Mesothelial cell of epicardium (in vitro differentiated cells): ENCODE results near the gene MYH10. TPM values are rescaled to one million over a fixed set of nuclear protein-coding genes. Genes with fewer than 3 reads are reported as not detected.

Source experiments
- DNase-seq, 2 experiments: peaks; one replicate each; pipeline ENCODE4 v3.0.0; 2021; ENCODE audit warnings: low spot score in 2 of 2; ENCODE audit not compliant: unreplicated experiment in 2 of 2
- H3K27ac Mint-ChIP-seq: 2 replicates; pipeline ENCODE4 v1.8.0; 2021; ENCODE audit warnings: mixed read lengths
- H3K27me3 Mint-ChIP-seq: 2 replicates; pipeline ENCODE4 v1.8.0; 2021; ENCODE audit warnings: low read depth, mixed read lengths
- H3K36me3 Mint-ChIP-seq: 2 replicates; pipeline ENCODE4 v1.8.0; 2021; ENCODE audit warnings: mixed read lengths
- H3K4me1 Mint-ChIP-seq: 2 replicates; pipeline ENCODE4 v1.8.0; 2021; ENCODE audit warnings: mixed read lengths
- H3K4me3 Mint-ChIP-seq: 2 replicates; pipeline ENCODE4 v1.8.0; 2021; ENCODE audit warnings: mild to moderate bottlenecking, moderate library complexity, mixed read lengths
- H3K9me3 Mint-ChIP-seq: 2 replicates; pipeline ENCODE4 v1.8.0; 2021; ENCODE audit warnings: mixed read lengths
- total RNA-seq: library from RNA; stranded (reverse); gene quantifications from 3 replicates; pipeline ENCODE4 v1.2.1, GENCODE V29; 2021
- TF ChIP-seq, protein P1 (sequence below): fragments of 200-600 bp; sonication (generic); IDR thresholded peaks from one replicate; pipeline ENCODE4 v1.5.0; 2021; ENCODE audit warnings: antibody characterized with exemption; ENCODE audit not compliant: unreplicated experiment

Gene MYH10
- total RNA-seq, 1 donor from 2014 or later, result 328 TPM

GRCh38 chr17:8492121-8492520 is 138.4 kb downstream of the MYH10 start:
- Mint-ChIP-seq H3K4me3 (no peak overlapping the region), H3K36me3 (peaks cover 61% of the 10 kb centered on the region), H3K4me1 (no peaks in the 10 kb centered on the region), H3K27me3 (no peaks in the 10 kb centered on the region), H3K9me3 (no peaks in the 10 kb centered on the region), H3K27ac (no peak overlapping the region)
- TF ChIP-seq, protein P1, sequence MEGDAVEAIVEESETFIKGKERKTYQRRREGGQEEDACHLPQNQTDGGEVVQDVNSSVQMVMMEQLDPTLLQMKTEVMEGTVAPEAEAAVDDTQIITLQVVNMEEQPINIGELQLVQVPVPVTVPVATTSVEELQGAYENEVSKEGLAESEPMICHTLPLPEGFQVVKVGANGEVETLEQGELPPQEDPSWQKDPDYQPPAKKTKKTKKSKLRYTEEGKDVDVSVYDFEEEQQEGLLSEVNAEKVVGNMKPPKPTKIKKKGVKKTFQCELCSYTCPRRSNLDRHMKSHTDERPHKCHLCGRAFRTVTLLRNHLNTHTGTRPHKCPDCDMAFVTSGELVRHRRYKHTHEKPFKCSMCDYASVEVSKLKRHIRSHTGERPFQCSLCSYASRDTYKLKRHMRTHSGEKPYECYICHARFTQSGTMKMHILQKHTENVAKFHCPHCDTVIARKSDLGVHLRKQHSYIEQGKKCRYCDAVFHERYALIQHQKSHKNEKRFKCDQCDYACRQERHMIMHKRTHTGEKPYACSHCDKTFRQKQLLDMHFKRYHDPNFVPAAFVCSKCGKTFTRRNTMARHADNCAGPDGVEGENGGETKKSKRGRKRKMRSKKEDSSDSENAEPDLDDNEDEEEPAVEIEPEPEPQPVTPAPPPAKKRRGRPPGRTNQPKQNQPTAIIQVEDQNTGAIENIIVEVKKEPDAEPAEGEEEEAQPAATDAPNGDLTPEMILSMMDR, result no peak
- no peak for DNase-seq

GRCh38 chr17:8490256-8491023 is 140.1 kb downstream of the MYH10 start:
- Mint-ChIP-seq H3K9me3 (peaks cover 7% of the 10 kb centered on the region), H3K4me1 (no peaks in the 10 kb centered on the region), H3K4me3 (no peak overlapping the region), H3K27ac (peak overlapping the region; percentile 40), H3K27me3 (no peaks in the 10 kb centered on the region), H3K36me3 (peaks cover 70% of the 10 kb centered on the region)
- TF ChIP-seq, protein P1, result no peak
- no peak for DNase-seq

GRCh38 chr17:8489841-8490240 is 140.7 kb downstream of the MYH10 start:
- H3K9me3 Mint-ChIP-seq, result peaks cover 10% of the 10 kb centered on the region
- DNase-seq, result no peak
- no peaks in the 10 kb centered on the region for H3K4me1 Mint-ChIP-seq
- H3K36me3 Mint-ChIP-seq, result peaks cover 76% of the 10 kb centered on the region
- H3K4me3 Mint-ChIP-seq, result no peak overlapping the region
- TF ChIP-seq, protein P1, result no peak
- no peaks in the 10 kb centered on the region for H3K27me3 Mint-ChIP-seq
- H3K27ac Mint-ChIP-seq, result no peak overlapping the region

- peak overlapping the region; percentile 16 for H3K27ac Mint-ChIP-seq
- H3K9me3 Mint-ChIP-seq, result peaks cover 15% of the 10 kb centered on the region
- TF ChIP-seq, protein P1, result no peak
- H3K36me3 Mint-ChIP-seq, result peaks cover 75% of the 10 kb centered on the region
- H3K4me1 Mint-ChIP-seq, result no peaks in the 10 kb centered on the region
- no peak for DNase-seq
- H3K4me3 Mint-ChIP-seq, result no peak overlapping the region
- H3K27me3 Mint-ChIP-seq, result no peaks in the 10 kb centered on the region
Measured at GRCh38 chr17:8488901-8489300, 141.6 kb downstream of the MYH10 start.

GRCh38 chr17:8488491-8488890 is 142.0 kb downstream of the MYH10 start:
- DNase-seq, result no peak
- Mint-ChIP-seq H3K27ac (no peak overlapping the region), H3K4me3 (no peak overlapping the region), H3K4me1 (no peaks in the 10 kb centered on the region), H3K9me3 (peaks cover 15% of the 10 kb centered on the region), H3K27me3 (no peaks in the 10 kb centered on the region), H3K36me3 (peaks cover 76% of the 10 kb centered on the region)
- TF ChIP-seq, protein P1, result no peak
